HL-60/S4 treated with retinoic acid at 250 ng/mL for 4 days and 3 days (cell line): ENCODE results near the gene MEX3B.

Experiments used
- in situ Hi-C: fragments of 300-500 bp; cut with MboI; formaldehyde crosslinking; loops from 2 replicates; pipeline ENCODE4 v1.7.0; 2022; ENCODE audit warnings: low sequenced_read_pairs

The MEX3B gene

DNA sequence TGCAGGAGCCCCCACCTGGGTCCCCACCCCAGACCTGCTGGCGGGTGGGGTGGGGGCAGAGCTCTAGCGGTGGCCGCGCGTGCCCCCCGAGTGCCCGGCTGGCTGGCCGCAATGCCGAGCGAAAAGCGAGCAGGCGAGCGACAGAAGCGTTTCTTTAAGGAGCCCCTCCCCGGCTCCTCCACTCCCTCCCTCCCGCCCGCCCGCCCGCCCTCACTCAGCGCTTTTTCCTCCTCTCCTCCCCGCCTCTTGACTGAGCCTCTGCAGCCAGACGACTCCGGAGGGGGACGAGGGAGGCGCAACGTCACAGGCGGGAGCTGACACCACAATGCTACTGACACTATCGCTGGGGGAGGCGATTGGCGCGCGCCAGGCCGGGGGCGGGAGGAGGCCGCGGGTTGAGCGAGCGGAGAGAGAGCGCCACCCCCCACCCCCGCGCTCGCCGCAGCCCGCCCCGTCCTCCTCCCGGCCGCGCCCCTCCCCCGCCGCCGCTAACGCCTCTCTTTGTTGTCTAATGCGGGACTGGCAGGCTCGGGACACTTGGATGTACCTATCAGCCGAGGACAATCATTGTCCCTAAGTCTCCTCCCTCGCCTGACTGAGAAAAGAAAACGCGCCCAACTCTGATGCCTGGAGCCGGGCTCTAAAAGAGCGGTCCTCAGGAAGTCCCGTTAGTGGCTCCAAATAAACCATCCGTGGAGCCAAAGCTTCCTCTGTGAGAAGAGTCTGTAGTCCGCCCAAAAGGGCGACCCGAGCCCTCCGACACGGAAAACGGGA lies at the start of gene MEX3B:
Gene MEX3B, minus strand, starts transcription at position 127 of the 774 bp plus-strand sequence. CDS start 313 bp downstream, outside the sequence.
- in situ Hi-C loops = no loop called here

DNA sequence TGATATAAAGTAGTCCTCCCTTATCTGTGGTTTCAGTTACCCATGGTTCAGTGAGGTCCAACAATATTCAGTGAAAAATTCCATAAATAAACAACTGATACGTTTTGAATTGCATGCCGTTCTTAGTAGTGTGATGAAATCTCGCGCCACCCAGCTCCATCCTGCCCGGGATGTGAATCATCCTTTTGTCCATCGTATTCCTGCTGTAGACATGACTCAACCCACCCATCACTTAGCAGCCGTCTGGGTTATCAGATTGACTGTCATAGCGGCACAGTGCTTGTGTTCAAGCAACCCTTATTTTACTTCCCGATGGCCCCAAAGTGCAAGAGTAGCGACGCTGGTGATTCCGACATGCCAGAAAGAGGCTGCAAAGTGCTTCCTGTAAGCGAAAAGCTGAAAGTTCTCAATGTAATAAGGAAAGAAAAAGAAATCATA lies 48.0 kb upstream of the MEX3B start:
- in situ Hi-C loops = no loop called here

DNA sequence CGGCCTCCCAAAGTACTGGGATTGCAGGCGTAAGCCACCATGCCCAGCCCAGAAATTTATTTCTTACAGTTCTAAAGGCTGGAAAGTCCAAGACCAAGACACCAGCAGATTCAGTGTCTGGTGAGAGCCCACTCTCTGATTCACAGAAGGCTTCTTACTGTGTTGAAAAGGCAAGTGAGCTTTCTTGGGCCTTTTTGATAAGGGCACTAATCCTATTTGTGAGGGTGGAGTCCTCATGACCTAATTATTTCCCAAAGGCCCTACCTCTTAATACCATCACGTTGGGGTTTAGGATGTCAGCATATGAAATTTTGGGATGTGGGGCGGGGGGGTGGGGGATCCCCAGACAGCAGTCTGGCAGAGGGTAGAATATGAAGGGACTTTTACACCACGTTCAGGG lies 47.5 kb upstream of the MEX3B start:
- in situ Hi-C loops = no loop called here

DNA sequence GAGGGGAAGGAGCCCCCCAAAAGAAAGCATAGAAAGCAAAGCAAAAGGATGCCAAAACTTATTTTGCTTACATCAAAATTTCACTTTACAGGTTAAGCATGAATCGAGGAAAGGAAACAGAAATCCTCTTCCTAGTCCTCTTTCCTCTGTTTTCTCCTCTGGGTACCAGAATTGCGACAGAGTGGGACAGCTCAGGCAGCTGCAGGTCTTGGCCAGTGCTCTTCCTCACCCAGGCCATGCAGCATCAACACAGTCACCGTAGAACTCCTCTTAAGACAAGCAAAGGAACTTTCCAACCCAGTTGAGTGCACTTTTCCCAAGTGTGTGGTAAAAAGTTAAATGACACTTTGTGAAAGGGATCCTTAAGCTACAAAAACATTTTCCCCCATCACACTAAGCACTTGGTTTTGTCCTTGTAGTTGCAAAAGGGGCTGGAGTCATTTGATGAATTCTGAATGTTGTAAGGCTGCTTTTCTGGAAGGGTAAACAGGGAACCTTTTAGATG lies 45.9 kb upstream of the MEX3B start:
- in situ Hi-C loops = no loop called here

DNA sequence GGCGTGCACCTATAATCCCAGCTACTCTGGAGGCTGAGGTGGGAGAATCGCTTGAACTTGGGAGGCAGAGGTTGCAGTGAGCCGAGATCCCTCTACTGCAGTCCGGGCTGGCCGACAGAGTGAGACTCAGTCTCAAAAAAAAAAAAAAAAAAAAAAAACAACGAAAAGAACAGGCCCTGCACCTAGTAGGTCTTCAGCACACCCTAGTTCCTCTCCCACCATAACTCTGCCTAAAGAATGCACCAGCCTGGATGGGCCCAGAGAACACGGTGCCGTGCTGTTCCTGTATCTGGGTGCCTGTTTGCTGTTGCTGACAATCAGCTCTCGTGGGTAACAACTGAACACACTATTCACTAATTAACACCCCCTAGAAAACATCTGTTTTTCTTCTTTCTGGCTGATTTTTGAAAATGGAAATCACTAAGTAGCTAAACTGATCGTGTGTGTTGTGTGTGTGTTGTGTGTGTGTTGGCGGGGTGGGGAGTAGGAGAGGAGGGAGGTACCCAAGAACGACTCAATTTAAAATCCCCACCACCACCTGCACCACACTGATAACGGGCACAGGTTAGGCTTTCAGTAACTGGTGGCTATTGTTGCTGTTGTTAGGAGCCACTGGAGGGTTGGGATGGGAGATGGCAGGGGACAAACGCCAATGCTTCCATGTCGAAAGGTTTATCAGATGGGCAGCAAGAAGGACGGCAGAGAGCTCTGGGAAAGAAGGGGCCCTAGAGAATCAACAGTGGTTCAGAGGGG lies 40.6 kb upstream of the MEX3B start:
- in situ Hi-C loops = no loop called here

DNA sequence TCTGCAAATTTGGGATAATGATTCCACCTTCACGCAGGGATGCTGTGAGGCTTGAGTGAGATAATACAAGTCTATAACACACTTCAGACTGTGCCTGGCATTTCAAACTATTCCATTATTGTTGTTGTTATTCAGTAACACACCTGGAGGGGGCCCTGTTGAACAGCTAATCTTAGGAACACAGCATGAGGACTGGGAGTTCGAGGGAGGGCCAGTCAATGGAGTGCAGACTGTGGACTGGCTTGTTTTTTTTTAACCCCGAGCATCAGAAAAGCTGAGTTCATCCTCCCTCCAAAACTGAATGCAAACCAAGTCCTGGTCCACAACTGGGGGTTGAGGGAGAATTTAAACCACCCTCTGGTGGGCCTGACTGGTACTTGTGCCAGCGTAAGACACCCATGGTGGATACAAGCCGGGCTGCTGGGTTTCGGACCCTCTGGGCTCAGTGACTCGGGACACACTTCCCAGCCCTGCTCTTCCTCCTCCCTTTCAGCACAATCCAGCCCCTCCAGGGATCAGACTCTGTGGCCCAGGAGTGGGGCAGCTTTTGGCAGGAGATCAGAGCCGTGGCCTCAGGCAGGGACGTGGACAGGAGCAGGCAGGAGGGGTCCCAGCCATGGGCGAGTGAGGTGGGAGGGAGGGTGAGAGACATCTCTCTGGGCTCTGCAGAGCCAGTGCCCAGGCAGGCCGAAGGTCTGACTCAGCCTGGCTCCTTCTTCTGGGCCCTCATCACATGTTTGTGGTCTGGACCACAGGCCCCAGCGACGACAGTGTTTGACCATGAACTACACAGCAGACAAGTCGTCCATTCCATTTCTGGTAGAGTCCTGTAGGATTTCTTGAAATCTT lies 36.3 kb upstream of the MEX3B start:
- in situ Hi-C loops = no loop called here

DNA sequence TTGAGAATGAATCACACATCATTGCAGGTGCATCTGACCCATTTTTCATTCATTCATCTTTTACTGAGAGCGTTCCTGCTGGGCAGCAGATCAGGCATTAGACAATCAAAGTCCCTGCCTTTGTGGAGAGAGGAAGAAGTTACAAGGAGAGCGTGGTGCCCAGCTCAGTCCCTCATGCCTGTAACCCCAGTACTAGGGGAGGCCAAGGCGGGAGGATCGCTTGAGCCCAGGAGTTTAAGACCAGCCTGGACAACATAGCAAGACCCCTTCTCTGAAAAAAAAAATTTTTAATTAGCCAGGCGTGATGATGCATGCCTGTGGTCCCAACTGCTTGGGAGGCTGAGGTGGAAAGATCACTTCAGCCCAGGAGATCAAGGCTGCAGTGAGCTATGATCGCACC lies 35.0 kb upstream of the MEX3B start:
- in situ Hi-C loops = no loop called here

DNA sequence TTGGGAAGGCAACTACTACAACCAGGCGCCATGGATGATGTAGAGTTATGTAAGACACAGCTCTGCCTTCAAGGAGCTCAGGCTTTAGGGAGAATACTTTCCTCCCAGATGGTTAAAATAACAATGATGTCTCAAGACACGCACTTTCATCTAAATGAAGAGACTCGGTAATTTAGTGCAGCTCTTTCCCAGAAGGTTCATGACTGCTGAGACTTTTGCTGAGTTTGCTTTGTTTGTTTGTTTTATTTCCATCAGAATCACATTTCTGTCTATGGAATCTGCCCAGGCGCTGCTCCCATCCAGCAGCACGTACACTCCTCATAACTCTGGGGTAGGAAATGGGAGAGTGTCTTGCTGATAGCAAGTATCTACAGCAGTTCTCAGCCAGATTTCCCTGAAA lies 33.9 kb upstream of the MEX3B start:
- in situ Hi-C loops = no loop called here

DNA sequence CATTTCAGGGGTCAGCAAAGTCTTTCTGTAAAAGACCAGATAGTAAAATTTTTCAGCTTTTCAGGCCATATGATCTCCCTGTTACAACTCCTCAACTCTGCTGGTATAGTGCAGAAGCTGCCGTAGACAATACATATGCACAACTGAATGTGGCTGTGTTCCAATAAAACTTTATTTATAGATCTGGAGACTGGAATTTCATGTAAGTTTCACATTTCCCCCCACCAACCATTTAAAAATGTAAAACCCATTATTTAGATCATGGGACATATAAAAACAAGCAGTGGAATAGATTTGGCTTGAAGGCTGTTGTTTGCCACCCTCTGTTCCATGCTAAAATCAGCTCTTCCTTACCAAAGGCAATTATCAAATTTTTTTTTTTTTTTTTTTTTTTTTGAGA lies 28.8 kb upstream of the MEX3B start:
- in situ Hi-C loops = no loop called here

DNA sequence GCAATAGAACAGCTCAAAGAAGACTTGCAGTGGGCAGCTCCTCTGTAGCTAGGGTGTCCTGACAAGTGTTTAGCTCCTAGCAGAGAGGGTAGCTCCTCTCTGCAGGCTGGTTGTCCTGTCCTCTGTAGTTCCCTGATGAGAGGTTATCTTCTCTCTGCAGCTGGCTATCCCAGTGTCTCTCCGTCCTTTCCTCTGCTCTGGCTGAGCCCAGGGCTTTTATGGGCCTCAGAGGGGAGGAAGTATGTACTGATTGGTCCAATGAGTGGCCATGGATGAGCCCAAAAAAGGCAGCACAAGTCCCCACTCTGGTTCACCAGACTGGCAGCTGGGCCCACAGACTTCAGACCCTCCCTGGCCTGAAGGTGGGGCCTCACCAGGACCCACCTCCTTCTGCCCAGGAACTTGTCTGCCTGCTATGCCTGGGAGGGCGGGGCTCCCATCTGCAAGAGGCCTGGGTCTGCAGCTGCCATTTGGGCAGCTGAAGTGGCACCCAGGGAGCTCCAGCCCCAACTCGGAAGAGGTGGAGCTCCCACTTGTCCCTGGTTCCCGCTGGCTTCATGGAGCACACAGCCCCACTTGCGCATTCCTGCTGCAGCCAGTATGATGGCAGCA lies 27.2 kb upstream of the MEX3B start:
- in situ Hi-C loops = no loop called here

DNA sequence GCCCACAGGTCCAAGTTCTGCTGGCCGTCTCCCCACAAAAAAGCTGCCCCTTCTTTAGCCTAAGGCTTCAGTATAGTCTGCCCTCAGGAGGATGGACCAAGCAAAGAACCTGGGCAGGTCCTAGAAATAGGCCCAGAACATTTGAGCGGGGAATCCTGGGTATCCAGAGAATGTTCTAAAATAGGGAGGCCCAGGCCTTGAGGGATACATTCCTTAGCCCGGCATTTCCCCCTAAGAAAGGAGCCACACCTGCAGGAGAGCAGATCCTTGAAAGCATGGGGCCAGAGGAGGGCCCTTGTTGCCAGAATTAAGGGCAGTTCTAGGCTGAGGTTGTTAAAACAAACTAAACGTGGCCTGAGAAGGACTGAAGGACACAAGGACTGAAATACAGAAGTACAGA lies 20.6 kb upstream of the MEX3B start:
- in situ Hi-C loops = no loop called here

DNA sequence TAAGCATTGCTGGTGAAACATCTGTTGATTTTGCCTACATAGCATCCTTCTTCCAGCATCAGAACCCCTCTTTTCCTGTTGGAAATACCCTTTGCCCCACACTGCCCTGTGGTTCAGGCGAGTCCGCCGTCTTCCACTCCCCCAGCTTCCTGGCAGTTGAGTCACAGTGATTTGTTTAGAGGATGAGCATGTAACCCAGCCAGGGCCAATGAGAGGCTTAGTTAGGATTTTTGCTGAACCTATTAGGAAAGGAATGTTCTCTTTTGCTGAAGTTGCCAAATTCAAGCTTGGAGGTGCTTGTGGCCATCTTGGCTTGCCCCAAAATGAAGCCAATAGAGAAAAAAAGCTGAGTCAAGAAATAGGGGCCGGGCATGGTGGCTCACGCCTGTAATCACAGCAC lies 19.0 kb upstream of the MEX3B start:
- in situ Hi-C loops = no loop called here

DNA sequence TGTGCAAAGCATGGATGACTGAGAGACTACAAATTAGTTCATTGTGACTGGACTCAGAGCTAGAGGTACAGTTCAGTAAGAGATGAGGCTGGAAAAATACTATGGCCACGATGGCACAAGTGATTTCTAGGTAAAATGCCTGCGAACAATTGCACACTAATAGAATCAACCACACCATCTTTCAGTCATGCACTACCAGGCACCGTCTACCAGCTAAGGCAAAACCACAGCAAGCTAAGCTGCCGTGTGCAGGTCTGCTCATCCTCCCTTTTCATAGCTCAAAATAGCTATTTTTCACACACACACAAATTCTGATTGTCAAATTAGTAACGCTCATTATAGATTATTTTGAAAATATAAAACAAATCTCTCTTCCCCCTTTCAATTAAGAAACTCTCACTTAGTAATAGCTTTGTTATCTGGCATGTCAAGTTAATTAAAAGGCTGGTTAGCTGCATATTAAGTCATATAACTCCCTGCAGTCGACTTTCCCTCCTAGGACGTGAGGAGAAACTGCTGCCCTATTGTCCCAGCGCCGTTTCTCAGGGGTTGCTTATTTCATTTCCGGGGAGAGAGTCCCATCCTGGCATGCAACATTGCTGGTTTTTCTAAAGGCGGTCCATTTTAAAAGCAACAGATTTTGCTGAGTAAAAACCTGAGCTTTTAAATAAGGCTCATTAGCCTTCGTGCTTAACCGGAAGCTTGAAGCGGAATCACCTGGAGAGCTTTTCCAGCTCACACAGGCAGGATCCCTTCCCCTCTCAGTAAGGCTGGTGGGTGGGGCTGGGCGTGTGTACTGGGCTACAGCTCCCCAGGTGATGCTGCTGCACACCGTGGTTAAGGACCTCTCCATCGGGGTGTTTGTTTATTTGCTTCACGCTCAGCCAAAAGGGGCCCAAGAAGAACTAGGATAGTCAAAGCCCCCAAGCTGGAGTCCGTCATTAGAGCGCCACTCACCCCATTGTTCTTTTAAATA lies 16.9 kb upstream of the MEX3B start:
- in situ Hi-C loops = no loop called here

DNA sequence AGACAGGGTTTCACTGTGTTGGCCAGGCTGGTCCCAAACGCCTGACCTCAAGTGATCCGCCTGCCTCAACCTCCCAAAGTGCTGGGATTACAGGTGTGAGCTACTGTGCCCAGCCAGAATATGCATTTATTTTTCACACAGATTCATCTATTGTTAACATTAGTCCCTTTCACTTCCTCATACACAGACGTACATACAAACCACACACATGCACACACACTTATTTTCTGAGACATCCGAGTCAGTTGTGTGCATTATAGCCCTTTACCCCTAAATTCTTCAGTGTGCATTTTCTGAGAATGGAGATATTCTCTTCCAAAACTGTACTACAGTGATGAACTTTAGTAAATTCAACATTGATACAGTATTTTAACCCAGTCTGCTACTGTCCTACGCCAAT lies 15.0 kb upstream of the MEX3B start:
- in situ Hi-C loops = no loop called here

DNA sequence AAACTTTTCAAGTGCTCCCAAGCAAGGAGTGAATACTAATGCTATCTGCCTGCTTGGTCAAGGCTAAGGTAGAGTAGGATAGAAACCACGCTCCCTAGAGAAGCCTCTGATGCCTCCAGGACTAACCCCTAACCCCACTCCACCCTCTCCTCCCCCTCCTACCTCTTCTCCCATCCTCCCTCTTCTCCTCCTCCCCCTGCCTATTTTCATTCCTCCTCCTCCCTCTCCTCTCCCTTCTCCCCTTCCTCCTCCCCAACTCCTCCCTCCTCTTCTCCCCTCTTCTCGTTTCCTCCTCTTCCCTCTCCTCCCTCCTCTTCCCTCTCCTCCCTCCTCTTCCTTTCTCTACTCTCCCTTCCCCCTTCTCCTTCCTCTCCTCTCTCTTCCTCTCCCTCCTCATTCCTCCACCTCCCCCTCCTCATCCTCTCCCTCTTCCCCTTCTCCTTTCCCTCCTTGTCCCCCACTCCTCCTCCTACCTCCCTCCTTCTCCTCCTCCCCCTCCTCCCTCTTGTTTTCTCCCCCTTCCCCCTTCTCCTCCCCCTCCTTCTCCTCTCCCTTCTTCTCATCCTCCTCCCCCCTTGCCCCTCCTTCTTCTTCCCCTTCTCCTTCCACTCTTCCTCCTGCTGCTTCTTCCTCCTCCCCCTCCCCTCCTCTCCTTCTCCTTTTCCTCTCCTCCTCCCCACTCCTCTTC lies 12.8 kb upstream of the MEX3B start:
- in situ Hi-C loops = no loop called here

DNA sequence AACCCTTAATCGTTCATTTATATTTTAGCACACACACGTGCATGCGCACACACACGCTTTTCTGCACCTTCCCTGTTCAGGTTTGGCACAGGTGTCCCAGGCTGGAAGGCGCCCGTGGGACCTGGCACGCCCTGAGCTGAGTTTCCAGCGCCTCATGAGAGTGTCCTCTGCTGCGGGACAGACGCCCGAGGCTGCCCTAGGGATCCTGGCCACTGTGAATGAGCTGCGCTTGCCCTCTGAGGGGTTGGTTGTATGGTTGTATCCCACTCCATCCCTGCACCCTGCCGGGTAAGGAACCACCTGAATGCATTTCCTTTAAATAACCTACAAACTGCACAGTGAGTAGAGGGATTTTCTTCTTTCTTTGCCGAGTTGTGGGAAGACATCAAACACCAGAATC lies 12.2 kb upstream of the MEX3B start:
- in situ Hi-C loops = no loop called here

DNA sequence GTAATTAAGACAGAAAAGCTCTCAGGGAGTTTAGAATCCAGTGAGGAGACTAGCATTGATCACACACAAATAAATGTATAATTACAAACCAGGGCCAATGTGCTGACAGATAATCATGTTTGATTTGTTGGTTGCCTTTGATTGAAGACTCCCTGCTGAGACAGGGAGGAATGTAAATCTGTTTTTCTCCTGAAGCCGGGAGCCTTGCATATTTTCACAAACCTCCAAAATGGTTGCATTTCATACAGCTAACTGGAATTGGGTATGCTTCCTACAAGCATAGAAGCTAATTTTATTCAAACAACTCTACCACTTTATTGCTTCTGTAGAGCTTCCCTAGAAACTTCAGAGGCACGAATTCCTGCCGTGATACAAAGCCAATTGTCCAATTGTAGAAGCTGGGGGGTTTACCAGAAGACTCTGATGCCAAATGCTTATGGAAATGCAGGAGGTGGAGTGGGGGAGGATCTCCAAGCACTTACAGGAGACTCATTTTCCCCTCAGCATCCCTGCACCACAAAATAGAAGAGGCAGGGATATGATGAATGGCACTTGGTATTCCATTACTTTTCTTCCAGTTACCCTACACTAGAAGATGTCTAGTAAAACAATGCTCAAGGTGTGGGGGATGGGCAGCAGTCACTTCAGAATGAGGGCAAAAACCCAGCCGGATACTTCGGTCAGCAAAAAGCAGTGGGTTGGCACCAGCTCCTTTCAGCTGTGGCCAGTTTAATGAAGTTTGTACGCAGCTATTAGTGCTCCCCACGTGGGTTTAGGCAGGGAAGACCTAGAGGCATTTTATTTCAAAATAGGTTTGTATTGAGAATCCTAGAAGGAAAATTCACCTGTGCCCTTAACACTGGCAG lies 11.4 kb upstream of the MEX3B start:
- in situ Hi-C loops = no loop called here

DNA sequence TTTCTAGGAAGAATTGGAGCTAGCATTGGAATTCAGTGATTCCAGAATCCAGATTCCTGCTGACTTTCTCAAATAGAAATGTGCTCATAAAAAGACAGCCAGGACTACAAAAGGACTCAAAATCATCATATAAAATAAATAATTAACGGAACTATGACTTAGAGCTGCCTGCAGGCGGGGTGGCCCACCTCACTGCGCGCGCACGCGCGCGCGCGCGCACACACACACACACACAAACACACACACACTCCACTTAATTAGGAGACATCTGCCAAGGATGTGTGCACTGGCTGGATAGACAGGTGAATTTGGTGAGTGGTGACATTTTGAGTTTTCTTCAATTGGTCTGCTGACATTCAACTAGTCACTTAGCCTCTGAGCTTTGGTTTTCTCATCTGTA lies 6.9 kb upstream of the MEX3B start:
- in situ Hi-C loops = no loop called here
